ENCODE measurements around the gene RGS17.

RGS17 gene

DNA sequence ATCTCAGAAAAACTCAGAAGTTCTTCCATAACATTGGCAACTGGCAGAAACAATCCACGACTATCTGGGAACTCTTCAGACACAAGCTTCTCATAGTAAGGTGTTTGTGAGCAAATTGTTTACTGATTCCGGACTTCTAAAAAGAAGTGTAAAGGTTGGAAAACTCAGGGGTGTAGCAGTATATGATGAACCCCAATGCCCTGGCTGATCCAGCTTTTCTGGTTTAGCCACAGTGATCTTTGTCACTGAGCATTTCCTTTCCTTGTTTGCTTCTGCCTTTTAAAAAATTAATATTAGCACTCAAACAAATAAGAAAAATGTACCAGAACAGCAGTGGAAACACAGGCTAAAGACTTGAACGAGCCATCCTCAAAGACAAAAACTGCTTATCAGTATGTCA, 4.9 kb downstream of the RGS17 start:
- Histone ChIP-seq H3K23ac (ENCODE audit: low read depth, low read length, poor library complexity) (no peak overlapping the region), H2BK15ac (ENCODE audit: low read length) (no peak overlapping the region), H3K18ac (ENCODE audit: low read length) (no peak overlapping the region), H3K9ac (ENCODE audit: low read depth, low read length, poor library complexity) (no peak overlapping the region), H3K27ac (replicated peaks; ENCODE audit: low read length) (no peak overlapping the region), H2AFZ (ENCODE audit: low read length) (no peak overlapping the region), H3K4ac (ENCODE audit: low read length) (no peak overlapping the region), H4K91ac (ENCODE audit: low read depth, low read length, poor library complexity) (no peak overlapping the region), H3K36me3 (replicated peaks in 1 of 2; ENCODE audit: control insufficient read depth in 2 of 2, insufficient read depth in 2 of 2, low read length in 2 of 2) (no peaks in the 10 kb centered on the region), H3K9me3 (replicated peaks in 1 of 2; ENCODE audit: control insufficient read depth in 2 of 2, insufficient read depth in 1 of 2, low read depth in 1 of 2, low read length in 2 of 2) (no peaks in the 10 kb centered on the region), H2BK12ac (ENCODE audit: low read length) (no peak overlapping the region), H3K4me3 (ENCODE audit: low read length in 2 of 2) (no peak overlapping the region), H4K8ac (ENCODE audit: low read depth, low read length) (no peak overlapping the region), H3K4me2 (ENCODE audit: insufficient read depth, low read length, poor library complexity, severe bottlenecking) (no peak overlapping the region), H2BK120ac (ENCODE audit: low read depth, low read length) (no peak overlapping the region), H3K79me1 (ENCODE audit: low read depth, low read length) (no peaks in the 10 kb centered on the region), H3K27me3 (ENCODE audit: control insufficient read depth in 3 of 3, insufficient read depth in 3 of 3, low read depth in 1 of 3, low read length in 3 of 3) (peaks cover 0 to 15% (median 2%) of the 10 kb centered on the region in 3 experiments), H3K4me1 (ENCODE audit: control insufficient read depth in 2 of 2, insufficient read depth in 1 of 2, low read depth in 1 of 2, low read length in 2 of 2) (peaks cover 0 to 3% of the 10 kb centered on the region in 2 donors), H2BK5ac (ENCODE audit: low read length) (no peak overlapping the region), H2AK5ac (ENCODE audit: low read depth, low read length) (no peak overlapping the region), H3K14ac (ENCODE audit: low read length) (no peak overlapping the region)
- DNase-seq (ENCODE audit: low spot score): no peak
- WGBS, 2 donors (ENCODE audit: extremely low coverage in 2 of 2, insufficient read length in 2 of 2, insufficient replicate concordance in 1 of 2): no CpG with 5 or more reads among the region's 3 CpGs

- DNase-seq (ENCODE audit: low spot score): no peak
These were observed 6.0 kb downstream of the RGS17 start for GRCh38 chr6:153125032-153125431.

GRCh38 chr6:153123801-153124200, 7.3 kb downstream of the RGS17 start:
- Histone ChIP-seq H3K9me3 (replicated peaks in 1 of 2; ENCODE audit: control insufficient read depth in 2 of 2, insufficient read depth in 1 of 2, low read depth in 1 of 2, low read length in 2 of 2) (no peaks in the 10 kb centered on the region), H3K4me3 (ENCODE audit: low read length in 2 of 2) (no peak overlapping the region), H2BK120ac (ENCODE audit: low read depth, low read length) (no peak overlapping the region), H2BK5ac (ENCODE audit: low read length) (no peak overlapping the region), H3K36me3 (replicated peaks in 1 of 2; ENCODE audit: control insufficient read depth in 2 of 2, insufficient read depth in 2 of 2, low read length in 2 of 2) (no peaks in the 10 kb centered on the region), H3K9ac (ENCODE audit: low read depth, low read length, poor library complexity) (no peak overlapping the region), H3K23ac (ENCODE audit: low read depth, low read length, poor library complexity) (no peak overlapping the region), H2AK5ac (ENCODE audit: low read depth, low read length) (no peak overlapping the region), H4K91ac (ENCODE audit: low read depth, low read length, poor library complexity) (no peak overlapping the region), H3K14ac (ENCODE audit: low read length) (no peak overlapping the region), H3K79me1 (ENCODE audit: low read depth, low read length) (no peaks in the 10 kb centered on the region), H3K27me3 (ENCODE audit: control insufficient read depth in 3 of 3, insufficient read depth in 3 of 3, low read depth in 1 of 3, low read length in 3 of 3) (peaks cover 0 to 2% (median 0%) of the 10 kb centered on the region in 3 experiments), H3K4me1 (ENCODE audit: control insufficient read depth in 2 of 2, insufficient read depth in 1 of 2, low read depth in 1 of 2, low read length in 2 of 2) (no peaks in the 10 kb centered on the region), H3K18ac (ENCODE audit: low read length) (no peak overlapping the region), H3K4ac (ENCODE audit: low read length) (no peak overlapping the region), H3K4me2 (ENCODE audit: insufficient read depth, low read length, poor library complexity, severe bottlenecking) (no peak overlapping the region), H3K27ac (replicated peaks; ENCODE audit: low read length) (no peak overlapping the region), H2BK12ac (ENCODE audit: low read length) (no peak overlapping the region), H2AFZ (ENCODE audit: low read length) (no peak overlapping the region), H2BK15ac (ENCODE audit: low read length) (no peak overlapping the region), H4K8ac (ENCODE audit: low read depth, low read length) (no peak overlapping the region)
- WGBS, 2 donors (ENCODE audit: extremely low coverage in 2 of 2, insufficient read length in 2 of 2, insufficient replicate concordance in 1 of 2): no CpG with 5 or more reads among the region's 3 CpGs
- no peak for DNase-seq (ENCODE audit: low spot score)

More at GRCh38 chr6:153125032-153125431, 6.0 kb downstream of the RGS17 start:
- Histone ChIP-seq H3K36me3 (replicated peaks in 1 of 2; ENCODE audit: control insufficient read depth in 2 of 2, insufficient read depth in 2 of 2, low read length in 2 of 2) (no peaks in the 10 kb centered on the region), H3K14ac (ENCODE audit: low read length) (no peak overlapping the region), H2BK5ac (ENCODE audit: low read length) (no peak overlapping the region), H2BK12ac (ENCODE audit: low read length) (no peak overlapping the region), H2BK120ac (ENCODE audit: low read depth, low read length) (no peak overlapping the region), H3K27ac (replicated peaks; ENCODE audit: low read length) (no peak overlapping the region), H3K79me1 (ENCODE audit: low read depth, low read length) (no peaks in the 10 kb centered on the region), H3K18ac (ENCODE audit: low read length) (no peak overlapping the region), H3K9ac (ENCODE audit: low read depth, low read length, poor library complexity) (no peak overlapping the region), H3K9me3 (replicated peaks in 1 of 2; ENCODE audit: control insufficient read depth in 2 of 2, insufficient read depth in 1 of 2, low read depth in 1 of 2, low read length in 2 of 2) (no peaks in the 10 kb centered on the region), H4K91ac (ENCODE audit: low read depth, low read length, poor library complexity) (no peak overlapping the region), H3K23ac (ENCODE audit: low read depth, low read length, poor library complexity) (no peak overlapping the region), H4K8ac (ENCODE audit: low read depth, low read length) (no peak overlapping the region), H3K27me3 (ENCODE audit: control insufficient read depth in 3 of 3, insufficient read depth in 3 of 3, low read depth in 1 of 3, low read length in 3 of 3) (peaks cover 0 to 11% (median 2%) of the 10 kb centered on the region in 3 experiments), H2AK5ac (ENCODE audit: low read depth, low read length) (no peak overlapping the region), H3K4me1 (ENCODE audit: control insufficient read depth in 2 of 2, insufficient read depth in 1 of 2, low read depth in 1 of 2, low read length in 2 of 2) (peaks cover 0 to 2% of the 10 kb centered on the region in 2 donors), H3K4me3 (ENCODE audit: low read length in 2 of 2) (no peak overlapping the region), H2BK15ac (ENCODE audit: low read length) (no peak overlapping the region), H3K4ac (ENCODE audit: low read length) (no peak overlapping the region), H2AFZ (ENCODE audit: low read length) (no peak overlapping the region), H3K4me2 (ENCODE audit: insufficient read depth, low read length, poor library complexity, severe bottlenecking) (no peak overlapping the region)

- Histone ChIP-seq H3K27ac (replicated peaks; ENCODE audit: low read length) (no peak overlapping the region), H3K4ac (ENCODE audit: low read length) (no peak overlapping the region), H2BK120ac (ENCODE audit: low read depth, low read length) (no peak overlapping the region), H2BK15ac (ENCODE audit: low read length) (no peak overlapping the region), H3K36me3 (replicated peaks in 1 of 2; ENCODE audit: control insufficient read depth in 2 of 2, insufficient read depth in 2 of 2, low read length in 2 of 2) (no peaks in the 10 kb centered on the region), H2AK5ac (ENCODE audit: low read depth, low read length) (no peak overlapping the region), H3K14ac (ENCODE audit: low read length) (no peak overlapping the region), H3K4me3 (ENCODE audit: low read length in 2 of 2) (no peak overlapping the region), H3K23ac (ENCODE audit: low read depth, low read length, poor library complexity) (no peak overlapping the region), H3K79me1 (ENCODE audit: low read depth, low read length) (no peaks in the 10 kb centered on the region), H2AFZ (ENCODE audit: low read length) (no peak overlapping the region), H2BK5ac (ENCODE audit: low read length) (no peak overlapping the region), H3K4me1 (ENCODE audit: control insufficient read depth in 2 of 2, insufficient read depth in 1 of 2, low read depth in 1 of 2, low read length in 2 of 2) (no peaks in the 10 kb centered on the region), H3K27me3 (ENCODE audit: control insufficient read depth in 3 of 3, insufficient read depth in 3 of 3, low read depth in 1 of 3, low read length in 3 of 3) (no peaks in the 10 kb centered on the region), H4K91ac (ENCODE audit: low read depth, low read length, poor library complexity) (no peak overlapping the region), H2BK12ac (ENCODE audit: low read length) (no peak overlapping the region), H3K4me2 (ENCODE audit: insufficient read depth, low read length, poor library complexity, severe bottlenecking) (no peak overlapping the region), H3K9ac (ENCODE audit: low read depth, low read length, poor library complexity) (no peak overlapping the region), H3K9me3 (replicated peaks in 1 of 2; ENCODE audit: control insufficient read depth in 2 of 2, insufficient read depth in 1 of 2, low read depth in 1 of 2, low read length in 2 of 2) (no peaks in the 10 kb centered on the region), H4K8ac (ENCODE audit: low read depth, low read length) (no peak overlapping the region), H3K18ac (ENCODE audit: low read length) (no peak overlapping the region)
- no peak for DNase-seq (ENCODE audit: low spot score)
These were observed 9.8 kb downstream of the RGS17 start for GRCh38 chr6:153121311-153121710.

Data from neuronal stem cell (in vitro differentiated cells).